Measurements from ENCODE around the gene CHDH. TPM values are rescaled to one million over a fixed set of nuclear protein-coding genes. Genes with fewer than 3 reads are reported as not detected.

Gene CHDH
- polyA plus RNA-seq, 2 of the 4 experiments (the other 2 are of a cell fraction), result 1.1 to 2.8 TPM

DNA sequence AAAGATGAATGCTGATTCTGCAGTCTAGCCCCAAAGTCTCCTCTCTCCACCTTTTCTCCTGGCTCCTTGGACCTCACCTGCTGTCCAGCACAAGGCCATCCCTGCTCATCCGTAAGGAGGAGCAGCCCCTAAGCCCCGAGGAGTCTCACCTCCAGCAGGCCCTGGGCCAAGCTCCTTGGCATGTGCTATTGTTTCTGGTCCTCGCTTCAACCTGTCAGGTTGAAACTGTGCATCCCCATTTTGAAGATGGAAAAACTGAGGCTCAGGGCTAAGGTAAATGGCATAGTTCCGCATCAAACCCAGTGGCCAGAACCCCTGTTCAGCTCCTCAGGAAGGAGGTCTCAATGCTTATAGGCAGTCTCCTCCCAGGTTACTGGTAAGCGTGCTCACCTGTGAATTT lies 26.1 kb downstream of the CHDH start:
- Histone ChIP-seq H3K4me2 (no peak overlapping the region), H3K9me3 (no peaks in the 10 kb centered on the region), H3K4me3 (no peak overlapping the region), H3K4me1 (no peaks in the 10 kb centered on the region), H3K27ac (no peak overlapping the region)
- DNase-seq (ENCODE audit: low read depth in 1 of 2, low spot score in 1 of 2) (no peak), FAIRE-seq (no peak), ATAC-seq (no peak)
- 66% methylated on average over 4 of the region's 5 CpGs for WGBS (ENCODE audit: missing lambda C conversion rate)
- CTCF ChIA-PET, result interaction anchor here (1.1 kb wide), 1 partner anchor 25 kb away, joined by 4 read pairs; no protein-coding TSS in a partner anchor
- POLR2A ChIA-PET, result no interaction called here
- no peak for TF ChIP-seq CHD4 (IDR thresholded peaks at IDR 0.05; ENCODE audit: borderline replicate concordance)
- no peak for TF ChIP-seq JUN (IDR thresholded peaks at IDR 0.05)
- TF ChIP-seq FOSL2 (IDR thresholded peaks at IDR 0.05), result no peak
- TF ChIP-seq FOSL2 (CRISPR knock-in tag; IDR thresholded peaks at IDR 0.05), result no peak
- TF ChIP-seq CBX8 (IDR thresholded peaks at IDR 0.05), result no peak
- TF ChIP-seq KDM1A (IDR thresholded peaks at IDR 0.05; ENCODE audit: low read depth), result no peak
- TF ChIP-seq ESRRA (IDR thresholded peaks at IDR 0.05; ENCODE audit: borderline replicate concordance, low read length), result no peak
- TF ChIP-seq, protein P1, sequence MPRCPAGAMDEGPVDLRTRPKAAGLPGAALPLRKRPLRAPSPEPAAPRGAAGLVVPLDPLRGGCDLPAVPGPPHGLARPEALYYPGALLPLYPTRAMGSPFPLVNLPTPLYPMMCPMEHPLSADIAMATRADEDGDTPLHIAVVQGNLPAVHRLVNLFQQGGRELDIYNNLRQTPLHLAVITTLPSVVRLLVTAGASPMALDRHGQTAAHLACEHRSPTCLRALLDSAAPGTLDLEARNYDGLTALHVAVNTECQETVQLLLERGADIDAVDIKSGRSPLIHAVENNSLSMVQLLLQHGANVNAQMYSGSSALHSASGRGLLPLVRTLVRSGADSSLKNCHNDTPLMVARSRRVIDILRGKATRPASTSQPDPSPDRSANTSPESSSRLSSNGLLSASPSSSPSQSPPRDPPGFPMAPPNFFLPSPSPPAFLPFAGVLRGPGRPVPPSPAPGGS (IDR thresholded peaks at IDR 0.05), result no peak
- no peak for TF ChIP-seq RAD21 (conservative IDR thresholded peaks at IDR 0.05 in 1 of 2, IDR thresholded peaks at IDR 0.05 in 1 of 2)
- no peak for TF ChIP-seq HEYL (CRISPR knock-in tag; IDR thresholded peaks at IDR 0.05)
- TF ChIP-seq, protein P2, sequence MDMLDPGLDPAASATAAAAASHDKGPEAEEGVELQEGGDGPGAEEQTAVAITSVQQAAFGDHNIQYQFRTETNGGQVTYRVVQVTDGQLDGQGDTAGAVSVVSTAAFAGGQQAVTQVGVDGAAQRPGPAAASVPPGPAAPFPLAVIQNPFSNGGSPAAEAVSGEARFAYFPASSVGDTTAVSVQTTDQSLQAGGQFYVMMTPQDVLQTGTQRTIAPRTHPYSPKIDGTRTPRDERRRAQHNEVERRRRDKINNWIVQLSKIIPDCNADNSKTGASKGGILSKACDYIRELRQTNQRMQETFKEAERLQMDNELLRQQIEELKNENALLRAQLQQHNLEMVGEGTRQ (IDR thresholded peaks at IDR 0.05), result no peak
- TF ChIP-seq KDM5A (IDR thresholded peaks at IDR 0.05), result no peak
- TF ChIP-seq HDAC2 (IDR thresholded peaks at IDR 0.05), result no peak
- TF ChIP-seq HOXB5 (CRISPR knock-in tag; IDR thresholded peaks at IDR 0.05), result no peak
- TF ChIP-seq, protein P3, sequence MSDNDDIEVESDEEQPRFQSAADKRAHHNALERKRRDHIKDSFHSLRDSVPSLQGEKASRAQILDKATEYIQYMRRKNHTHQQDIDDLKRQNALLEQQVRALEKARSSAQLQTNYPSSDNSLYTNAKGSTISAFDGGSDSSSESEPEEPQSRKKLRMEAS (IDR thresholded peaks at IDR 0.05), result no peak
- no peak for TF ChIP-seq FOXS1 (CRISPR knock-in tag; IDR thresholded peaks at IDR 0.05)

DNA sequence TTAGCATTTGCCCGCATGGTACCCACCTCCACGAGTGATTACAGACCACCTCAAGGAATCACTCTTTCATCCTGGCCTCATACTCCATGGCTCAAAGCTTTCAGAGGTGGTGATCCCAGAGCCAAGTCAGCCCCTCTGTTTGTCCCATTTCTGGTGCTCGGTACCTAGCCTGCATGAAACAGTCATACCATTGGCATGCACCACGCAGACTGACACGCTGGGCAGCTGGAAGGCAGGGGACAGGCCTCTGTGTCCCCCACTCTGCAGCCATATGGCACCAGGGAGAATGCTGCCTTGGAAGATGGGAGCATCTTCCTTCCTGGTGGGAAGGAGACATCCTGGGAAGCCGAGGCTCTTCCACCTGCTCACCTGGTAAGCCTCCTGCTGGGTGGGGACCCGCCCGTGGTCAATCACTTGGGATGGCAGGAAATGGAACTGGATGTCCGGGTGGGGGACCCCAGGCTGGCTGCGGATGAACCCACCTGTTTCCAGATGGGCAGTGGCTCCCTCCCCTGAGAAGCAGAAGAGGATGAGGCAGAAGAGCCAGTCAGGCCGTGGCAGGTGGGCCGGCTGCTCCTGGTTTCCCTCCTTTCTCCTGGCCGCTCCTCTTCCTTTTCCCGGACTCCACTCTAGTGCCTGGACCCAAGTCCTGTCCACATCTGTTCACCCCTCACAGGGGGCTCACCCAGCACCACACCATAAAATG lies 26.9 kb downstream of the CHDH start:
- no peak for FAIRE-seq
- ATAC-seq, result no peak
- no peak for DNase-seq (ENCODE audit: low read depth in 1 of 2, low spot score in 1 of 2)
- Histone ChIP-seq H3K4me2 (no peak overlapping the region), H3K27ac (no peak overlapping the region), H3K4me3 (no peak overlapping the region), H3K9me3 (no peaks in the 10 kb centered on the region), H3K4me1 (no peaks in the 10 kb centered on the region)
- 86% methylated on average over 9 of the region's 14 CpGs for WGBS (ENCODE audit: missing lambda C conversion rate)
- TF ChIP-seq, protein P4, sequence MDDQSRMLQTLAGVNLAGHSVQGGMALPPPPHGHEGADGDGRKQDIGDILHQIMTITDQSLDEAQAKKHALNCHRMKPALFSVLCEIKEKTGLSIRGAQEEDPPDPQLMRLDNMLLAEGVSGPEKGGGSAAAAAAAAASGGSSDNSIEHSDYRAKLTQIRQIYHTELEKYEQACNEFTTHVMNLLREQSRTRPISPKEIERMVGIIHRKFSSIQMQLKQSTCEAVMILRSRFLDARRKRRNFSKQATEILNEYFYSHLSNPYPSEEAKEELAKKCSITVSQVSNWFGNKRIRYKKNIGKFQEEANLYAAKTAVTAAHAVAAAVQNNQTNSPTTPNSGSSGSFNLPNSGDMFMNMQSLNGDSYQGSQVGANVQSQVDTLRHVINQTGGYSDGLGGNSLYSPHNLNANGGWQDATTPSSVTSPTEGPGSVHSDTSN (IDR thresholded peaks at IDR 0.05), result no peak
- TF ChIP-seq FOSB (CRISPR knock-in tag; IDR thresholded peaks at IDR 0.05) (no peak), EHMT2 (IDR thresholded peaks at IDR 0.05; ENCODE audit: low read depth) (no peak), RFX5 (IDR thresholded peaks at IDR 0.05) (no peak), MAZ (IDR thresholded peaks at IDR 0.05; ENCODE audit: borderline replicate concordance, low read depth, low read length) (no peak), GATA3 (IDR thresholded peaks at IDR 0.05; ENCODE audit: borderline replicate concordance) (no peak), SMC3 (IDR thresholded peaks at IDR 0.05) (no peak), KDM1A (IDR thresholded peaks at IDR 0.05; ENCODE audit: low read depth) (no peak), HOXB13 (CRISPR knock-in tag; IDR thresholded peaks at IDR 0.05; ENCODE audit: low read depth) (no peak), TP53 (CRISPR knock-in tag; IDR thresholded peaks at IDR 0.05) (no peak), HDAC2 (IDR thresholded peaks at IDR 0.05) (no peak), KDM5A (IDR thresholded peaks at IDR 0.05) (no peak)
- TF ChIP-seq, protein P5, sequence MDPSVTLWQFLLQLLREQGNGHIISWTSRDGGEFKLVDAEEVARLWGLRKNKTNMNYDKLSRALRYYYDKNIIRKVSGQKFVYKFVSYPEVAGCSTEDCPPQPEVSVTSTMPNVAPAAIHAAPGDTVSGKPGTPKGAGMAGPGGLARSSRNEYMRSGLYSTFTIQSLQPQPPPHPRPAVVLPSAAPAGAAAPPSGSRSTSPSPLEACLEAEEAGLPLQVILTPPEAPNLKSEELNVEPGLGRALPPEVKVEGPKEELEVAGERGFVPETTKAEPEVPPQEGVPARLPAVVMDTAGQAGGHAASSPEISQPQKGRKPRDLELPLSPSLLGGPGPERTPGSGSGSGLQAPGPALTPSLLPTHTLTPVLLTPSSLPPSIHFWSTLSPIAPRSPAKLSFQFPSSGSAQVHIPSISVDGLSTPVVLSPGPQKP (IDR thresholded peaks at IDR 0.05; ENCODE audit: low read depth, low read length), result no peak
- TF ChIP-seq, protein P3 (IDR thresholded peaks at IDR 0.05), result no peak
- TF ChIP-seq, protein P6, sequence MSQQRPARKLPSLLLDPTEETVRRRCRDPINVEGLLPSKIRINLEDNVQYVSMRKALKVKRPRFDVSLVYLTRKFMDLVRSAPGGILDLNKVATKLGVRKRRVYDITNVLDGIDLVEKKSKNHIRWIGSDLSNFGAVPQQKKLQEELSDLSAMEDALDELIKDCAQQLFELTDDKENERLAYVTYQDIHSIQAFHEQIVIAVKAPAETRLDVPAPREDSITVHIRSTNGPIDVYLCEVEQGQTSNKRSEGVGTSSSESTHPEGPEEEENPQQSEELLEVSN (IDR thresholded peaks at IDR 0.05; ENCODE audit: borderline replicate concordance, low read depth), result no peak
- TF ChIP-seq, protein P7, sequence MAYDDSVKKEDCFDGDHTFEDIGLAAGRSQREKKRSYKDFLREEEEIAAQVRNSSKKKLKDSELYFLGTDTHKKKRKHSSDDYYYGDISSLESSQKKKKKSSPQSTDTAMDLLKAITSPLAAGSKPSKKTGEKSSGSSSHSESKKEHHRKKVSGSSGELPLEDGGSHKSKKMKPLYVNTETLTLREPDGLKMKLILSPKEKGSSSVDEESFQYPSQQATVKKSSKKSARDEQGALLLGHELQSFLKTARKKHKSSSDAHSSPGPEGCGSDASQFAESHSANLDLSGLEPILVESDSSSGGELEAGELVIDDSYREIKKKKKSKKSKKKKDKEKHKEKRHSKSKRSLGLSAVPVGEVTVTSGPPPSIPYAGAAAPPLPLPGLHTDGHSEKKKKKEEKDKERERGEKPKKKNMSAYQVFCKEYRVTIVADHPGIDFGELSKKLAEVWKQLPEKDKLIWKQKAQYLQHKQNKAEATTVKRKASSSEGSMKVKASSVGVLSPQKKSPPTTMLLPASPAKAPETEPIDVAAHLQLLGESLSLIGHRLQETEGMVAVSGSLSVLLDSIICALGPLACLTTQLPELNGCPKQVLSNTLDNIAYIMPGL (CRISPR knock-in tag; IDR thresholded peaks at IDR 0.05; ENCODE audit: borderline replicate concordance), result no peak
- CTCF ChIA-PET, result interaction anchor here (1.1 kb wide), 1 partner anchor 26 kb away, joined by 4 read pairs; no protein-coding TSS in a partner anchor
- POLR2A ChIA-PET, result no interaction called here

Data from A549 (cell line).